HepG2 (cell line): Measurements from ENCODE around the gene BCL2L13. TPM values are rescaled to one million over a fixed set of nuclear protein-coding genes. Genes with fewer than 3 reads are reported as not detected.

Experiments used
- ZBTB2 ChIP-seq: sonication (generic); formaldehyde crosslinking; IDR thresholded peaks from 2 replicates; pipeline ENCODE4 v1.8.0; 2022; ENCODE audit warnings: low read depth, missing genetic modification reagents
- polyA plus RNA-seq, 8 experiments: library from polyadenylated mRNA; depleted of rRNA in 3 of 8; stranded (reverse) in 7 of 8; unstranded in 1 of 8; fragments of >200 nt; fragmentation: Illumina TruSeq in 4 of 8; extraction: Trizol in 4 of 8; gene quantifications; 2 replicates each; pipeline versions ENCODE4 v1.2.1 to v1.2.3, GENCODE V29; 2011 to 2016; ENCODE audit warnings: low read depth in 4 of 8, missing spikeins in 1 of 8, mixed read lengths in 1 of 8; ENCODE audit not compliant: insufficient read depth in 1 of 8
- total RNA-seq, 5 experiments: library from RNA; depleted of rRNA; stranded (reverse); fragments of >200 nt; fragmentation: Illumina TruSeq; extraction: Trizol; gene quantifications; 2 replicates each; pipeline ENCODE4 v1.2.3, GENCODE V29; 2016; ENCODE audit warnings: low read depth in 1 of 5
- TF ChIP-seq, protein P1 (sequence below): sonication (generic); formaldehyde crosslinking; IDR thresholded peaks from 2 replicates; pipeline ENCODE4 v1.4.0; 2020; ENCODE audit warnings: mild to moderate bottlenecking, missing genetic modification reagents

The BCL2L13 gene
- total and polyA plus RNA-seq, 2 of the 13 experiments (the other 11 are each of a cell fraction or from before 2014, with no cell fraction given), result 13.5 to 14.6 TPM

DNA sequence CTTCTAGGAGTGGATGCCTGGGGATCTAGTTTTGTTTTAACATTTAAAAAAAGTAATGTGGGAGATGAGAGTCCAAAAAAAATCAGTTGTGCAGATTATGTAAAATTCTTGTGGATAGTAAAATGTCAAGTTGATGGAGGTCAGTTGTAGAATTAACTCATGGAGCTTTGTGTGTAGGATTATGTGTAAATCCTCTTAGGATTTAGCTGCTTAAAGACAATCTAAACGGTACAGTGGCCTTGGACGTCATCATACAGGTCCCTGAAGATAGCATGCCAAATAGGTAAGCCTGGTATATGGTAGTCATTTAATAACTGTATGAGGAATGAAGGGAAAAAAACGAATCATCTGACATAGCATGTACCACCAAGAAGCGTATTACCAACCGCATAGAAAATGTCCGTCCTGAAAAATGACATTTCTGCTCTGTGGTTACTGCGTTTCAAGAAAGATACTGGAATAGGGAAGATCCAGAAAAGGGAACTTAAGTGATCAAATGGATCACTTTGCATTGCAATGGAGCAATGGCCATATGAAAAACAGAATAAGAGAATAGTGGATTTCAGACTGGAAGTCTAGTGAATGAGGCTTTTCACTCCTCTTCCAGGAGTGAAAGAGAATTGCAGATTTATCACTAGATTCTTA, 61.3 kb downstream of the BCL2L13 start (continued):
- no peak for TF ChIP-seq ZBTB2 (CRISPR knock-in tag)
- TF ChIP-seq, protein P1, sequence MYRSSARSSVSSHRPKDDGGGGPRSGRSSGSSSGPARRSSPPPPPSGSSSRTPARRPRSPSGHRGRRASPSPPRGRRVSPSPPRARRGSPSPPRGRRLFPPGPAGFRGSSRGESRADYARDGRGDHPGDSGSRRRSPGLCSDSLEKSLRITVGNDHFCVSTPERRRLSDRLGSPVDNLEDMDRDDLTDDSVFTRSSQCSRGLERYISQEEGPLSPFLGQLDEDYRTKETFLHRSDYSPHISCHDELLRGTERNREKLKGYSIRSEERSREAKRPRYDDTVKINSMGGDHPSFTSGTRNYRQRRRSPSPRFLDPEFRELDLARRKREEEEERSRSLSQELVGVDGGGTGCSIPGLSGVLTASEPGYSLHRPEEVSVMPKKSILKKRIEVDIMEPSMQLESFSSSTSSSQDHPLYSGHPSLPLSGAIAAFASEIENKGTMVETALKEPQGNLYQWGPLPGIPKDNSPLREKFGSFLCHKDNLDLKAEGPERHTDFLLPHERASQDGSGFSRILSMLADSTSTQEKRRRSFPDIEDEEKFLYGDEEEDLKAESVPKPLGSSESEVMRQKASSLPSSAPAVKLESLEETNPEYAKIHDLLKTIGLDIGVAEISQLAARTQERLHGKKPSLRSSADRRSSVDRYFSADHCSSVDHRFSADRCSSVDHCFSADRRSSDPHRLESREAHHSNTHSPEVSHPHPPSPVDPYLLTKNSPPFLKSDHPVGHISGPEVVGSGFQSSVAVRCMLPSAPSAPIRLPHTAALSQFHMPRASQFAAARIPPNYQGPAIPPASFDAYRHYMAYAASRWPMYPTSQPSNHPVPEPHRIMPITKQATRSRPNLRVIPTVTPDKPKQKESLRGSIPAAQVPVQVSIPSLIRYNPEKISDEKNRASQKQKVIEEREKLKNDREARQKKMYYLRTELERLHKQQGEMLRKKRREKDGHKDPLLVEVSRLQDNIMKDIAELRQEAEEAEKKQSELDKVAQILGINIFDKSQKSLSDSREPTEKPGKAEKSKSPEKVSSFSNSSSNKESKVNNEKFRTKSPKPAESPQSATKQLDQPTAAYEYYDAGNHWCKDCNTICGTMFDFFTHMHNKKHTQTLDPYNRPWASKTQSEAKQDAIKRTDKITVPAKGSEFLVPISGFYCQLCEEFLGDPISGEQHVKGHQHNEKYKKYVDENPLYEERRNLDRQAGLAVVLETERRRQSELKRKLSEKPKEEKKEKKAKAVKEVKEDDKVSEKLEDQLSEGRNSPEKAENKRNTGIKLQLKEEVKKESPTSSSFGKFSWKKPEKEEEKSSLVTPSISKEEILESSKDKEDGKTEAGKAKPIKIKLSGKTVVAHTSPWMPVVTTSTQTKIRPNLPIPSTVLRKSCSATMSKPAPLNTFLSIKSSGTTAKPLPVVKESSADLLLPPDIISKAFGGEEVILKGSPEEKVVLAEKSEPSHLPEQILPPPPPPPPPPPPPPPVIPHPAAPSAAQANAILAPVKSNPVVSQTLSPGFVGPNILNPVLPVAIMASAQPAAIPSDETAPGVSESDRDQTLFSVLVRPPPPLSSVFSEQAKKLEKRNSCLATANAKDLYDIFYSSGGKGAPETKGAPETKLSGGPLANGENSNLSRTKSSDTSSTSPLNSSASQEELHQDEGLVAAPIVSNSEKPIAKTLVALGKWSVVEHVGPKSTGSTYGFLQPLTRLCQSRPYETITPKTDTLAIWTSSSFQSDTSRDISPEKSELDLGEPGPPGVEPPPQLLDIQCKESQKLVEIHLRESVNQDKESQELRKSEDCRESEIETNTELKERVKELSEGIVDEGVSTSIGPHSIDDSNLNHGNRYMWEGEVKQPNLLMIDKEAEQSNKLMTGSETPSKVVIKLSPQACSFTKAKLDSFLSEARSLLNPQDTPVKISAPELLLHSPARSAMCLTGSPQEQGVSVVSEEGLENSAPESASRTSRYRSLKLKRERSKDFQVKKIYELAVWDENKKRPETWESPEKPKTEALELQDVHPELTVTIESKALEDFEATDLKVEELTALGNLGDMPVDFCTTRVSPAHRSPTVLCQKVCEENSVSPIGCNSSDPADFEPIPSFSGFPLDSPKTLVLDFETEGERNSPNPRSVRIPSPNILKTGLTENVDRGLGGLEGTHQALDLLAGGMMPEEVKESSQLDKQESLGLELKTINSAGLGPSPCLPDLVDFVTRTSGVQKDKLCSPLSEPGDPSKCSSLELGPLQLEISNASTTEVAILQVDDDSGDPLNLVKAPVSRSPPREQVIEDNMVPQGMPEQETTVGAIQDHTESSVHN, result no peak
